VCaP (cell line): Measurements from ENCODE around the gene ATG5.

Experiments
- H3K27ac ChIP-seq: fragments of 450-650 bp; 2 replicates; pipeline ENCODE4 v1.5.1; 2017
- TF ChIP-seq, protein P1 (sequence below): fragments of 450-650 bp; conservative IDR thresholded peaks from 2 replicates; pipeline ENCODE4 v1.5.1; 2017; ENCODE audit warnings: mild to moderate bottlenecking, moderate library complexity

ATG5 gene

DNA sequence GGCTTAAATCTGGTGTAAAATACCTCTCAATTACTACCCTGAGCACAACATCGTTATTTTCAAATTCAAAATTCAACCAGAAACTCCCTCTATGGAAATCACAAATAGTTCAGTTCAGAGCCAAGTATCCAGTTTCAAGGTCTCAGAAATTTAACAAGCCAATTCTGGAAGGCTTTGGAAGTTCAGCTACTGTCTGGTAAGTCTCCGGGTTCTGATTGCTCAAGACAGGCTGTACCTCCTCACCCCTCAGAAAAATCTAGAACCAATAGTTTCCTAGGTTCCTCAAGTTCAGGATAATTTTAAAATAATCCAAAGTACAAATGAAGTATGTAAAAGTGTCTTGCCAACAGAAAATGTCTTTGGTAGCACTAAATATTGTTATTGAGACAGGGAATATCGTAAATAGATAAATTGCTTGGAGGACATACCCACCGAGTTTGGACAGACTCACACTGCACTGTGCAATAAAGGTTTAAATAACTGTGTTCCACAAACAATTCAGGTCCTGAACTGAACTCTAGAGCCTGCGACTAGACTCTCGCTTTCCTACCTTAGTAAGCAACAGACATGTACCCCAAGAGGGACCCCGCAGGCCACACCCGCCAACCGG, 729 bp downstream of the ATG5 start:
- peak overlapping the region; percentile 89 for H3K27ac ChIP-seq
- TF ChIP-seq, protein P1, sequence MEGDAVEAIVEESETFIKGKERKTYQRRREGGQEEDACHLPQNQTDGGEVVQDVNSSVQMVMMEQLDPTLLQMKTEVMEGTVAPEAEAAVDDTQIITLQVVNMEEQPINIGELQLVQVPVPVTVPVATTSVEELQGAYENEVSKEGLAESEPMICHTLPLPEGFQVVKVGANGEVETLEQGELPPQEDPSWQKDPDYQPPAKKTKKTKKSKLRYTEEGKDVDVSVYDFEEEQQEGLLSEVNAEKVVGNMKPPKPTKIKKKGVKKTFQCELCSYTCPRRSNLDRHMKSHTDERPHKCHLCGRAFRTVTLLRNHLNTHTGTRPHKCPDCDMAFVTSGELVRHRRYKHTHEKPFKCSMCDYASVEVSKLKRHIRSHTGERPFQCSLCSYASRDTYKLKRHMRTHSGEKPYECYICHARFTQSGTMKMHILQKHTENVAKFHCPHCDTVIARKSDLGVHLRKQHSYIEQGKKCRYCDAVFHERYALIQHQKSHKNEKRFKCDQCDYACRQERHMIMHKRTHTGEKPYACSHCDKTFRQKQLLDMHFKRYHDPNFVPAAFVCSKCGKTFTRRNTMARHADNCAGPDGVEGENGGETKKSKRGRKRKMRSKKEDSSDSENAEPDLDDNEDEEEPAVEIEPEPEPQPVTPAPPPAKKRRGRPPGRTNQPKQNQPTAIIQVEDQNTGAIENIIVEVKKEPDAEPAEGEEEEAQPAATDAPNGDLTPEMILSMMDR = no peak

DNA sequence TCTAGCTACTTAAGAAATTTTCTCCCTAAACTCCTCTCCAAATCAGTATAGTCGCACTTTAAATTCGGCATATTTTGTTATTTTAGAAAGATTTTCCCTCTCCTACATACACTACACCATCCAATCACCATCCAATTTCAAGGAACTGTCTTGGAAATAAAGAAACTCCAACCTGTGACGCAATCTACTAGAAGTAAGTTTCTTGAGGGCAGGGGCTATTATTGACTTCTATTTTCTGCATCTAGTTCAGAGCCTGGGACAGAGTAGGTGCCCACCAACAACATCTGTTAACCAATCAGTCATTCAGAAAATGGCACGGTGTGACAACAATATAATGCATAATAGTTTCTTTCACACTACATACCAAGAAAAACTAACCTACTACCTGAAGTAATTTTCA, 3.6 kb downstream of the ATG5 start:
- TF ChIP-seq, protein P1 = no peak
- no peak overlapping the region for H3K27ac ChIP-seq

DNA sequence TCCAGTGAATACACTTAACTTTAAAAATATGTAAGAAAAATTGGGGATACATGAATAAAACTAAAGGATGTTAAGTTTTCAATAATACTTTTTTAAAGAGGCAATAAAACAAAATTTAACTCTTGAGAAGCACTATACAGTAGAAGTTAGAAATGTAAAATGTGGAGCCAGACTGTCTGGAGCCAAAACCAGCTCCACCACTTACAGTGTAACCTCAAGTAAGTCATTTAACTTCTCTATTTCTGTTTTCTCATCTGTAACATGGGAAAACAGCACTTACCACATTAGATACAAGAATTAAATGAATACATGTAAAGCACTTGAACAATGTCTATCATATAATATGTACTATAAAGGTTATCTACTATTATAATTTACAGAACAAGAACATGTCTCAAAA, 6.7 kb downstream of the ATG5 start:
- peak overlapping the region; percentile 42 for H3K27ac ChIP-seq
- TF ChIP-seq, protein P1 = no peak

DNA sequence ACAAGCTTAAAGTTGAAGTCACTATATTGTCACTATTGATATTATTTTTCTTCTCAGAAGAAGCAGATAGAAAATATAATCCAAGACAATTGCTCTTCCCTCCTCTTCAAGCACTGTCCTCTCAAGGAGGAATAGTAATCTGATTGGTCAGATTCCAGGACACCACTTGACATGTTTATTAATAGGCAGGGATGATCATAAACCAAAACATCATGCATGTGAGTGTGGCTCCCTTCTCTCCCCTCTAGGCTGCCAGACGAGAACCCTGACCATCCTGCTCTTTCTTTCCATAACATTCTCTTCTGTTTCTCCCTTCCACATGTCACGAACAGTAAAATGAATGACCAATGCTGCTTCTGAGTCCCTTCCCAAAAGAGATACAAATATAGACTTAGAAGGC, 7.5 kb downstream of the ATG5 start:
- TF ChIP-seq, protein P1 = no peak

DNA sequence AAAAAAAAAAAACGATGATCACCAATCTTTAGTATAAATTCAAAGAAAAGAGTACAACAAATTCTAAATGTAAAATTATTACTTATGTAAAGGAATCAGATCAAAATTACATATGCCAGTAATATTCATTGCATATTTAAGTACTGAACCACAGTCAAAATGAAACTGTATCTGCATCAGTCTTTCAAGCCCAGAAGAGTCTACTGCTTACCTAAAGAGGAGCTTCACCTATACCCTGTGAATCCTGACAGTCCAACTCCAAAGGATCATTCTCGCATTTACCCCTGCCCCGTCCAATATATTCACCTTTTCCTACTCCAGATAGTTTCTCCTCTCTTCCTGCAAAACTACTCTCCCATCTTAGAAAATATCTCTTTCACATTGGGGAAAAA, 9.2 kb downstream of the ATG5 start:
- H3K27ac ChIP-seq = peak overlapping the region; percentile 12; the same call in 1 of the 2 replicates

More for the DNA sequence above, 7.5 kb downstream of the ATG5 start:
- H3K27ac ChIP-seq = peak overlapping the region; percentile 42

DNA sequence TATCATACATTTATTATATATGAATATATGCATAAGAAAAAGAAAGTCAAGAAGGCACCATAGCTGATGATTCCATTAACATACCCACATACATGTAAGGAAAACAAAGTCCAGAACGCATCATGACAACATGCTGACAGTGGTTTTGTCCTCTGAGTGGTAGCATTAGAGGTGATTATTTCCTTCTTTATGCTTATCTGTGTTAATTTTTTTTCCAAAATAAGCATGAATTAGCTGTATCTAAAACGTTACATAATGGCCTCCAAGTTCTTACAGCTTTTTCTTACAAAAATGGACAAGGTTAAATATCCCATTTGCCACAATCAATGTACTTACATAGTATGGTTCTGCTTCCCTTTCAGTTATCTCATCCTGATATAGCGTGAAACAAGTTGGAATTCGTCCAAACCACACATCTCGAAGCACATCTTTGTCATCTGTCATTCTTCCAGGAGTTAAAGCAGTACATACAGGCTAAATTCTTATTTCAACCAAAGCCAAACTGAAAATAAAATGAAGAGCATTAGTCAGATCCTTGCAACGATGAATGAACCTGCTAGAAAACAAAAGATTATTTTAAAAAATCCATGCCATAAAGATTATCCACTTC, 9.7 kb downstream of the ATG5 start:
- H3K27ac ChIP-seq = peak overlapping the region; percentile 12; the same call in 1 of the 2 replicates
- TF ChIP-seq, protein P1 = no peak

More for the DNA sequence above, 9.2 kb downstream of the ATG5 start:
- TF ChIP-seq, protein P1 = no peak

DNA sequence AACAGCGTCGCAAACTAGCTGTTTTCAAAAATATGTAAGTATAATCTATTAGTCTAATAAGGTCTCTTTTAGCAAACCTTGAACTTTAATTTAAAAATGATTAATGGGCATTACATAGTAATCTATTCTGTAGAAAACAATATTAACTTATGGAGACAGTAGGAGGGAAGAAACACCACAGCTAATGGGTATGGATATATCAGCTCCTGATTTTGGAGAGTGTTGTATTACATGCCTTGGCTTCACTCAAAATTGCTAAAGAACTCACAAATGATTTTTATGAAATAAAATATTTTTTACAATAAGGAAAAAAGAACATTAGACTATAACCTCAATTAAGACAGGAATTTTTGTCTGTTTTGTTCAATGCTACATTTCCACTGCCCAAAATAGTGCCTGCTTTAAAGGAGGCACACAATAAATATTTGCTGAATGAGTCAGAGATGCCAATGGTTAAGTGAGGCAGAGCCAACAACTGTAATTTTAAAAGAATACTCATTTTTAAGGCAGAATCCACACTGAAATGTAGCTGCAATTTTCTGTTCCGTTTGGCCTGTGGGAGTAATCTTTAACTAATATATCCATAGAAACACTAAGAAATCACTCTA, 15.7 kb downstream of the ATG5 start:
- no peak overlapping the region for H3K27ac ChIP-seq

More for the DNA sequence above, 15.7 kb downstream of the ATG5 start:
- TF ChIP-seq, protein P1 = no peak
